Caco-2 (cell line): ENCODE results near the gene MUC20. TPM values are rescaled to one million over a fixed set of nuclear protein-coding genes. Genes with fewer than 3 reads are reported as not detected.
A peak's percentile ranks its signal among the peaks of the same experiment; 100 is the strongest.

ENCODE experiments used
- BruUV-seq: library from RNA; stranded (reverse); fragments of 400-500 nt; replicated peaks from 2 replicates; lab custom pipeline; 2021; lab: Mats Ljungman, UMichigan
- CTCF ChIA-PET: fragments of 300-600 bp; sonication (Branson Sonifier 250); formaldehyde crosslinking; loops from one replicate; lab custom pipeline; 2022; ENCODE audit warnings: antibody characterized with exemption; lab: Charles Lee
- POLR2A ChIA-PET: fragments of 300-600 bp; sonication (Branson Sonifier 250); formaldehyde crosslinking; loops from one replicate; lab custom pipeline; 2022; ENCODE audit warnings: antibody characterized with exemption; lab: Charles Lee
- DNase-seq, 2 experiments: peaks; one replicate each; pipeline versions ENCODE4 v3.0.0 to v3.0.0-alpha.2; 2020 to 2022
- H3K27me3 ChIP-seq: replicated peaks from 2 replicates; pipeline ENCODE4 v1.6.0; 2011; ENCODE audit warnings: low read length; ENCODE audit not compliant: control insufficient read depth, insufficient read depth
- H3K36me3 ChIP-seq: 2 replicates; pipeline ENCODE4 v1.5.1; 2011; ENCODE audit warnings: low read length; ENCODE audit not compliant: control insufficient read depth, insufficient read depth
- H3K4me1 ChIP-seq: fragments of 250-450 bp; sonication (Bioruptor Pico); 2 replicates; pipeline ENCODE4 v1.5.1; 2020; ENCODE audit warnings: mild to moderate bottlenecking
- H3K4me3 ChIP-seq: 2 replicates; pipeline ENCODE4 v1.5.1; 2011; ENCODE audit warnings: low read depth, mild to moderate bottlenecking, control low read depth, low read length
- H3K9me3 ChIP-seq: fragments of 250-450 bp; sonication (Bioruptor Pico); 2 replicates; pipeline ENCODE4 v1.5.1; 2020; ENCODE audit warnings: mild to moderate bottlenecking, moderate library complexity
- H3K27ac Mint-ChIP-seq: one replicate; pipeline ENCODE4 v1.8.0; 2022; ENCODE audit warnings: mixed read lengths; ENCODE audit not compliant: unreplicated experiment
- H3K27me3 Mint-ChIP-seq: one replicate; pipeline ENCODE4 v1.8.0; 2022; ENCODE audit warnings: mixed read lengths; ENCODE audit not compliant: insufficient read depth, unreplicated experiment
- H3K36me3 Mint-ChIP-seq: one replicate; pipeline ENCODE4 v1.8.0; 2022; ENCODE audit warnings: mild to moderate bottlenecking, mixed read lengths; ENCODE audit not compliant: insufficient read depth, unreplicated experiment
- H3K4me1 Mint-ChIP-seq: one replicate; pipeline ENCODE4 v1.8.0; 2022; ENCODE audit warnings: low read depth, mixed read lengths; ENCODE audit not compliant: unreplicated experiment
- H3K4me3 Mint-ChIP-seq: one replicate; pipeline ENCODE4 v1.8.0; 2022; ENCODE audit warnings: mild to moderate bottlenecking, moderate library complexity, mixed read lengths; ENCODE audit not compliant: unreplicated experiment
- H3K9me3 Mint-ChIP-seq: one replicate; pipeline ENCODE4 v1.8.0; 2022; ENCODE audit warnings: mixed read lengths; ENCODE audit not compliant: unreplicated experiment
- CTCF ChIP-seq, 2 experiments: fragments of 200-600 bp in 1 of 2; IDR thresholded peaks; 1 replicate in 1 of 2; 2 replicates in 1 of 2; pipeline versions ENCODE4 v1.5.1 to v1.8.0; 2011 to 2022; ENCODE audit warnings: antibody characterized with exemption in 1 of 2, control low read depth in 1 of 2, inconsistent platforms in 1 of 2, low read depth in 1 of 2, low read length in 1 of 2, mild to moderate bottlenecking in 1 of 2, moderate library complexity in 1 of 2; ENCODE audit not compliant: insufficient read depth in 1 of 2, severe bottlenecking in 1 of 2, unreplicated experiment in 1 of 2
- intact Hi-C: fragments of 100-400 bp; cut with micrococcal nuclease; formaldehyde crosslinking; loops from one replicate; pipeline ENCODE4 v1.10.0; 2022; ENCODE audit not compliant: unreplicated experiment
- total RNA-seq: library from RNA; stranded (reverse); gene quantifications from 2 replicates; pipeline ENCODE4 v1.2.3, GENCODE V29; 2022

The MUC20 gene
- total RNA-seq, 1 experiment from 2014 or later = 0.88 TPM

- Mint-ChIP-seq H3K4me3 (no peak overlapping the region), H3K4me1 (peaks cover 13% of the 10 kb centered on the region), H3K9me3 (no peaks in the 10 kb centered on the region), H3K27ac (no peak overlapping the region), H3K36me3 (peaks cover 38% of the 10 kb centered on the region), H3K27me3 (no peaks in the 10 kb centered on the region)
- H3K27me3 ChIP-seq = no peaks in the 10 kb centered on the region
- no peaks in the 10 kb centered on the region for H3K9me3 ChIP-seq
- peaks cover 7% of the 10 kb centered on the region; the same call in 1 of the 2 replicates for H3K4me1 ChIP-seq
- ChIA-PET CTCF (no interaction called here), POLR2A (interaction anchor here (0.6 kb wide), 1 partner anchor 80 kb away, joined by 6 read pairs; no protein-coding TSS in a partner anchor)
- BruUV-seq = TSS peak; percentile 4
- H3K36me3 ChIP-seq = no peaks in the 10 kb centered on the region
- TF ChIP-seq CTCF (IDR thresholded peaks at IDR 0.05; ENCODE audit: insufficient read depth in 1 of 2, low read depth in 1 of 2, low read length in 1 of 2, severe bottlenecking in 1 of 2, unreplicated experiment in 1 of 2) = no peak
- no peak overlapping the region for H3K4me3 ChIP-seq
- no peak for DNase-seq
- intact Hi-C loops = no loop called here
These were observed 20.5 kb upstream of the MUC20 start for GRCh38 chr3:195700319-195700718.

- H3K4me1 ChIP-seq = peaks cover 7% of the 10 kb centered on the region; the same call in 1 of the 2 replicates
- CTCF ChIA-PET = no interaction called here
- no peaks in the 10 kb centered on the region for H3K36me3 ChIP-seq
- no peak for DNase-seq
- no peaks in the 10 kb centered on the region for H3K9me3 ChIP-seq
- H3K36me3 Mint-ChIP-seq = peaks cover 34% of the 10 kb centered on the region
- no peaks in the 10 kb centered on the region for H3K27me3 Mint-ChIP-seq
- intact Hi-C loops = no loop called here
- POLR2A ChIA-PET = no interaction called here
- BruUV-seq = no TSS peak
- TF ChIP-seq CTCF (IDR thresholded peaks at IDR 0.05; ENCODE audit: insufficient read depth in 1 of 2, low read depth in 1 of 2, low read length in 1 of 2, severe bottlenecking in 1 of 2, unreplicated experiment in 1 of 2) = no peak
- no peaks in the 10 kb centered on the region for H3K9me3 Mint-ChIP-seq
- H3K4me1 Mint-ChIP-seq = peaks cover 21% of the 10 kb centered on the region
- H3K4me3 ChIP-seq = no peak overlapping the region
- H3K27me3 ChIP-seq = no peaks in the 10 kb centered on the region
- H3K4me3 Mint-ChIP-seq = no peak overlapping the region
- H3K27ac Mint-ChIP-seq = peak overlapping the region; percentile 19
These were observed 19.5 kb upstream of the MUC20 start for GRCh38 chr3:195701042-195701915.

- intact Hi-C loops = no loop called here
- 0 out of 2 replicates have a peak, but pooled peaks cover 2% of the 10 kb centered on the region for H3K4me1 ChIP-seq
- no peaks in the 10 kb centered on the region for H3K27me3 Mint-ChIP-seq
- BruUV-seq = no TSS peak
- no peak overlapping the region for H3K4me3 Mint-ChIP-seq
- ChIA-PET CTCF (no interaction called here), POLR2A (no interaction called here)
- no peak for DNase-seq
- H3K4me3 ChIP-seq = no peak overlapping the region
- TF ChIP-seq CTCF (IDR thresholded peaks at IDR 0.05; ENCODE audit: insufficient read depth in 1 of 2, low read depth in 1 of 2, low read length in 1 of 2, severe bottlenecking in 1 of 2, unreplicated experiment in 1 of 2) = no peak
- H3K9me3 Mint-ChIP-seq = no peaks in the 10 kb centered on the region
- peaks cover 14% of the 10 kb centered on the region for H3K36me3 Mint-ChIP-seq
- no peaks in the 10 kb centered on the region for H3K36me3 ChIP-seq
- H3K27me3 ChIP-seq = no peaks in the 10 kb centered on the region
- H3K4me1 Mint-ChIP-seq = peaks cover 7% of the 10 kb centered on the region
- H3K9me3 ChIP-seq = no peaks in the 10 kb centered on the region
- no peak overlapping the region for H3K27ac Mint-ChIP-seq
These were observed 17.0 kb upstream of the MUC20 start for GRCh38 chr3:195703776-195704175.
